Tibial nerve (tissue), 4 donors: ENCODE results near the gene ACTL6A.

ENCODE experiments used
- CTCF ChIP-seq, 5 experiments: fragments of 200-600 bp in 3 of 5; fragments of 450-650 bp in 2 of 5; sonication (generic) in 3 of 5; IDR thresholded peaks; one replicate each; pipeline ENCODE4 v1.5.1; 2016 to 2019; ENCODE audit warnings: antibody characterized with exemption in 5 of 5, mild to moderate bottlenecking in 3 of 5, moderate library complexity in 2 of 5
- EP300 ChIP-seq, 2 donors: sonication (generic); formaldehyde crosslinking; IDR thresholded peaks; one replicate each; pipeline ENCODE4 v1.6.1; 2017; ENCODE audit warnings: antibody characterized with exemption in 2 of 2, mild to moderate bottlenecking in 1 of 2

GRCh38 chr3:179513862-179514261 lies 48.9 kb upstream of the ACTL6A start:
- TF ChIP-seq EP300 (IDR thresholded peaks at IDR 0.05) (no peak), CTCF (IDR thresholded peaks at IDR 0.05) (no peak)
